Measurements from ENCODE around the gene CALHM1.

The CALHM1 gene

GRCh38 chr10:103456074-103456660, 2.5 kb downstream of the CALHM1 start:
- Histone ChIP-seq H3K79me2 (ENCODE audit: insufficient read depth, low read length) (peaks cover 19% of the 10 kb centered on the region), H3K27me3 (ENCODE audit: insufficient read depth, low read length, poor library complexity, severe bottlenecking) (no peaks in the 10 kb centered on the region), H3K4me3 (ENCODE audit: low read length, poor library complexity, severe bottlenecking) (no peak overlapping the region), H3K9me3 (ENCODE audit: insufficient read depth, low read depth, low read length) (no peaks in the 10 kb centered on the region), H3K9ac (ENCODE audit: low read depth, low read length, poor library complexity, severe bottlenecking) (no peak overlapping the region), H4K20me1 (ENCODE audit: insufficient read depth, low read length, poor library complexity, severe bottlenecking) (no peaks in the 10 kb centered on the region), H3F3A (ENCODE audit: low read depth) (no peaks in the 10 kb centered on the region), H2AFZ (ENCODE audit: low read length) (no peak overlapping the region), H3K4me1 (ENCODE audit: insufficient read depth, low read length, poor library complexity, severe bottlenecking) (peaks cover 31% of the 10 kb centered on the region), H3K36me3 (ENCODE audit: insufficient read depth, low read length) (no peaks in the 10 kb centered on the region), H3K9me2 (replicated peaks; ENCODE audit: low read depth, low read length) (no peaks in the 10 kb centered on the region), H3K4me2 (ENCODE audit: low read depth, low read length, poor library complexity, severe bottlenecking) (no peak overlapping the region)
- TF ChIP-seq CTCF (conservative IDR thresholded peaks at IDR 0.05; ENCODE audit: low read length) (no peak), EZH2phosphoT487 (IDR thresholded peaks at IDR 0.05; ENCODE audit: borderline replicate concordance) (no peak)

GRCh38 chr10:103455235-103455634, 3.5 kb downstream of the CALHM1 start:
- Histone ChIP-seq H3K4me2 (ENCODE audit: low read depth, low read length, poor library complexity, severe bottlenecking) (no peak overlapping the region), H3K9me3 (ENCODE audit: insufficient read depth, low read depth, low read length) (no peaks in the 10 kb centered on the region), H4K20me1 (ENCODE audit: insufficient read depth, low read length, poor library complexity, severe bottlenecking) (peaks cover 5% of the 10 kb centered on the region), H3F3A (ENCODE audit: low read depth) (no peaks in the 10 kb centered on the region), H2AFZ (ENCODE audit: low read length) (no peak overlapping the region), H3K27me3 (ENCODE audit: insufficient read depth, low read length, poor library complexity, severe bottlenecking) (no peaks in the 10 kb centered on the region), H3K4me3 (ENCODE audit: low read length, poor library complexity, severe bottlenecking) (no peak overlapping the region), H3K79me2 (ENCODE audit: insufficient read depth, low read length) (peaks cover 28% of the 10 kb centered on the region), H3K36me3 (ENCODE audit: insufficient read depth, low read length) (no peaks in the 10 kb centered on the region), H3K4me1 (ENCODE audit: insufficient read depth, low read length, poor library complexity, severe bottlenecking) (peaks cover 38% of the 10 kb centered on the region), H3K9ac (ENCODE audit: low read depth, low read length, poor library complexity, severe bottlenecking) (no peak overlapping the region), H3K9me2 (replicated peaks; ENCODE audit: low read depth, low read length) (no peaks in the 10 kb centered on the region)
- no peak for TF ChIP-seq EZH2phosphoT487 (IDR thresholded peaks at IDR 0.05; ENCODE audit: borderline replicate concordance)
- no peak for TF ChIP-seq CTCF (conservative IDR thresholded peaks at IDR 0.05; ENCODE audit: low read length)

GRCh38 chr10:103454026-103454425, 4.7 kb downstream of the CALHM1 start:
- TF ChIP-seq EZH2phosphoT487 (IDR thresholded peaks at IDR 0.05; ENCODE audit: borderline replicate concordance) (no peak), CTCF (conservative IDR thresholded peaks at IDR 0.05; ENCODE audit: low read length) (no peak)

More at GRCh38 chr10:103454026-103454425, 4.7 kb downstream of the CALHM1 start:
- no peaks in the 10 kb centered on the region for H3F3A ChIP-seq (ENCODE audit: low read depth)
- peaks cover 40% of the 10 kb centered on the region for H3K79me2 ChIP-seq (ENCODE audit: insufficient read depth, low read length)
- no peak overlapping the region for H2AFZ ChIP-seq (ENCODE audit: low read length)
- H3K36me3 ChIP-seq (ENCODE audit: insufficient read depth, low read length) = 0 out of 2 replicates have a peak, but pooled peaks cover 5% of the 10 kb centered on the region
- peak overlapping the region; percentile 10 for H3K9ac ChIP-seq (ENCODE audit: low read depth, low read length, poor library complexity, severe bottlenecking)
- peak overlapping the region; percentile 28 for H3K4me3 ChIP-seq (ENCODE audit: low read length, poor library complexity, severe bottlenecking)
- no peaks in the 10 kb centered on the region for H3K9me3 ChIP-seq (ENCODE audit: insufficient read depth, low read depth, low read length)
- H3K4me1 ChIP-seq (ENCODE audit: insufficient read depth, low read length, poor library complexity, severe bottlenecking) = peaks cover 42% of the 10 kb centered on the region
- no peaks in the 10 kb centered on the region for H3K9me2 ChIP-seq (replicated peaks; ENCODE audit: low read depth, low read length)
- no peaks in the 10 kb centered on the region for H3K27me3 ChIP-seq (ENCODE audit: insufficient read depth, low read length, poor library complexity, severe bottlenecking)
- peaks cover 12% of the 10 kb centered on the region for H4K20me1 ChIP-seq (ENCODE audit: insufficient read depth, low read length, poor library complexity, severe bottlenecking)
- peak overlapping the region; percentile 11 for H3K4me2 ChIP-seq (ENCODE audit: low read depth, low read length, poor library complexity, severe bottlenecking)
